GM19467 (cell line): ENCODE results near the gene USP6NL.

Experiments used
- ATAC-seq: cut with Tn5 transposase; IDR thresholded peaks from one replicate; pipeline ENCODE4 v1.9.1; 2021; ENCODE audit warnings: mild to moderate bottlenecking, moderate library complexity; ENCODE audit not compliant: unreplicated experiment

Gene USP6NL

DNA sequence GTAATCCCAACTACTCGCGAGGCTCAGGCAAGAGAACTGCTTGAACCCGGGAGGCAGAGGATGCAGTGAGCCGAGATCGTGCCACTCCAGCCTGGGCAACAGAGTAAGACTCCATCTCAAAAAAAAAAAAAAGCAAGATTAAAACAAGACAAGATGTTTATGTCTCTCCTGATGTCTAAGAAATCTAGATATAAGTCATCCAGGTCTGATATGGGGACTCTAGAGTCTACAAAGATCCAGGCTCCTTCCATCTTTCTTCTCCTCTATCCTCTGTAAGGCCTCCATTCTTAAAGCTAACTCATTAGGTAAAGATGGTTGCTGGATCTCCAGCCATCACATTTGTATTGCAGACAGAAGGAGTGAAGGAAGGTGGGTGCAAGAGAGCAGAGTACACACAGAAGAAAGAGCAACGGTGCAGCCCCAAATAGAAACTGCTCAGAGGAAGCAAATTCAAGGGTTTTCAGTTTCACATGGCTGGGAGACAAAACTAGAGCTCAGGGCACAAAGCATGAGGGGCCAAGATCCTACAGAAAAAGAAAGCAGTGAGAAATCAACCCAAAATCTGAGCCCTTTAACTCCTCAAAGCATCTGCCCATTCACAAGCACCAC lies 57.6 kb downstream of the USP6NL start:
- peak; percentile 85 for ATAC-seq

DNA sequence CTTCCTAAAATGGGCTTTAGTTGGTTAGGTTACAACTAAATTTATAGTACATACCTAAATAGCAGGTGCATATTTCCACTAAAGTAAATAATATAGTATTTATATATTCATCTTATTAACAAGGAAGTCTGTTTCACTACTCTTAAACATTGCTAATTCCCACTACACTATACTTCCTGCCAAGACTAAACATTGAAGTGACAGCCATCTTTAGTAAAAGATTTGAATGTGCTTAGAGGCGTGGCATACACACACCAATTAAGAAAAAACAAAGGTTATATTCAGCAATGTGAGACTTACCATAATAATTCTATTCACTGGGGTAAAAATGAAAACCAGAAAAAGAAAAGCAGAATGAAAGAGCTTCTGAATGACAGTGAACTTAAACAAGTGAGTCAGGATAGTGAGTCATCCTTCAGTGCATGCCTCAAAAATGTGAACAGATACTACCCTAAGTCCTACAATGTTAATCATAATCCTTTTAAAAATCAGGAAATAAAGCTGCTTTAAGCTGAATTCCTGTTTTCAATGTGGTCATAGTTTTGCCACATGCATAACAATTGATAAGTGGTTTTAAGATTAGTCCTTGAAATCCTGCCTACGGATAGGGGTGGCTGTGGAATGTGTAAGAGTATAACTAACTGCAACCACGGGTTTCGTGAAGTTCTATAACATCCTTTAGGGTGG lies 59.4 kb downstream of the USP6NL start:
- no peak for ATAC-seq

DNA sequence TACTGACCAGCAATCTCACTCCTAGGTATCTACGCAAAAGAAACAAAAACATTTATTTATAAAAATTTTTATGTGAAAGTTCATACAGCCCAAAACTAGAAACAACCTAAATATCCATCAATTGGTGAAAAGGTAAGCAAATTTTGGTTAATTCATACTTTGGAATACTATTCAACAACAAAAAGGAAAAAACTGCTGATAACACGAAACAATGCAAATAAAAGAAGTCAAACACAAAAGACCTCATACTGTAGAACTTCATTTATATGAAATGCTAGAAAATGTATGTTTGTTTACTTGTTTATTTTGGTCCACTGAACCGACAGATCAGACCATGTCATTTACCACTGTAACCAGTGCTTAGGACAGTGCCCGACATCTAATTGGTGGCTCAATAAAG lies 60.3 kb downstream of the USP6NL start:
- ATAC-seq: no peak

DNA sequence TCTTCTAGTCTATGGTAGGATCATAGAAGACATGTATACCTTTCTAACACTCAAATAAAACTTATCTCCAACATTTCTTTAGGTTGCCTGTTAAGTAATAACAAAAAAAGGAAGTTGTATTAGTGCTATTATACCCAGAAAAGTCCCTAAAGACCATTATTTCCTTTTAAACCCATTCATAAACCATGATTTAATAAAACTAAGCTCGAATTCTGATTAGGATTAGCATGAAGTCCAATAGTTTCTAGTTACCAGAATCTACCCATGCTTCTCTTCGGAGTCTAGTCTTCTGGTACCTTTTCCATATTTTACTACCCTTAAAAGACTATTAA lies 62.7 kb downstream of the USP6NL start:
- no peak for ATAC-seq

DNA sequence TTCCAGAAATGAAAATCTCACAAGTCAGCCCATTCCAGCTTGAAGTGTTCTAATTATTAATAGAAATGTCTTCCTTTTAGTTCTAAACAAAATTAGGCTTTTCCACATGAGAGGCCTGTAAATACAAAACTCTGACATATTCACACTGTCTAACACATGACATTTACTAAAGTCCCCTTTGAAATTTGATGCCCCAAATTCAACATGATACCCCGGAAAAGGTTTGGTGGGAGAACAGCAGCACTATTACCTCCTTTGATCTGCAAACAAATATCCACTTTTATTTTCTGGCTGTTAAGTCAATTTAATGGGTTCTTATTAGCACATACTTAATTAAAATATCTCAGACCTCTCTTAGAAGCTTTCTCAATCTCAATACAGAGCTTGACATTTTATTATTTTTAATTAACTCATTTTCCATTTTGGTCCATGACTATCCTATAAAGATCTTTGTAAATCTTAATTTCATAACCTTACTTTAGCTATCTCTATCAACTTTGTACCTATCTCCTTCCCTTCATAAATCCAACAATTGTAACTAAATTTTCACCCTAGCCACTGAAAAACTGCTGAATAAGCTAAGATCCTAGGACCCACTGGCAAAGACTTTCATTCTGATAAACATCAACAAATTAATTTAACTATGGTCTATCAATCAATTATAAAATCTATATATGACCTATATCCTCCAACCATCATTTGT lies 63.2 kb downstream of the USP6NL start:
- ATAC-seq: no peak

DNA sequence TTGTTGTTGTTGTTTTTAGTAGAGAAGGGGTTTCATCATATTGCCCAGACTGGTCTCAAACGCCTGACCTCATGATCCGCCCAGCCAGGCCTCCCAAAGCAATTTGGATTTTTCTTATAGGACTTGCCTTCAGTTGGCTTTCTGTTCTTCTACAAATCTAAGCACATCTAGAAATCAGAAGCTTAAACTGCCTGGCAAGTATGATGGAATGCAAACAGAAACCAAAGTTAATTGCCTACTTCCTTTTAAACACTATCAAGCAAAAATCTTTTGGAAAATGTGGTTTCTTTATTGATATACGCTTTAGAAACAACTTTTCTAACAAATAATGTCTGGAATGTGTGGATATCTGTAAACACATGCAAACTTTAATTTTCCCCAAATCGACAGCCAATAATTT lies 64.9 kb downstream of the USP6NL start:
- ATAC-seq: no peak

DNA sequence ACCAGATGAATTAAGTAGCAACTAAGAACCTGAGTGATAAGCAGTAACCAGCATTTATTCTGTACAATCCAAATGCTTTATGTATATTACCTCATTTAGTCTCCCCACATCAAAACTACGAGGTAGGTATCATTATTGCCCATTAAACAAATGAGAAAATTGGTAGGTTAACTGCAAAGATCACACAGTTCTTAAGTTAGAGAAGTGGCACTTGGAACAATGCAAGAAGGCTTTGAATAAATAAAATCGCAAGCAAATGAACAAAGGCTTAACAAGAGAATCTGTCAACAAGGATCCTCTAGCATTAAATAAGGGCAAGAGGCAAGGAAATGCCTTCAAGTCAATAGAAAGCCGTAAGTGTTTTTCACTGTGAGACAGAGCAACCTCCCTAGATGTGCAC lies 70.2 kb downstream of the USP6NL start:
- ATAC-seq: no peak

DNA sequence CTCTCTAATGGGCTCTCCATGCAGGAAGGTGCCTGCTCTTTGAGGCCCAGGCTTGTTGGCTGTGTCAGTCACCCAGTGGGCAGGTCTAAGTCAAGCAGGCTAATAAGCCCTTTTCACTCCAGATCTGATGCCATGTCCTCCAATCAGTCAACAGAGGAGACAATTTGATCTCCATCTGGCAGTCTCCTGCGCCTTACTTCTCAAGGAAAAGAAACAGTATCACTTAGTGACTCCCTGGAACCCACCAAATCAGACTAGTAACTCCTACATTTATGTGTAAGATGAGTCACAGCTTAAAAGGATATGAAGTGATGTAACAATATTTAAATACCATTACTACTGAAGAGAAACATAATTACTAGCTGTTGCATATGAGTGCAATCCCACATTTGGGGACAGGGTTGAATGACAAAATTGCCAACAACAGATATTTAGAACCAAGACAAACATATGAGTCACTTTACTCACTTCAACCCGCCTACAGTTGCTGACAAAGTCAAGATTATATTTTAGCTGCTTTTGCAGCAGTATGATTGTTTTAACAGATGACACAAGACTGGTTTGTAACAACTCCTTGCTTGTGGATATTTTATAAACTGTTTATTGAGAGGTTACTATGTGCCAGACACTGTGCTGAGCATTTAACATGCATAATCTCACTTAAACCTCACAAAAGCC lies 72.1 kb downstream of the USP6NL start:
- ATAC-seq: no peak

DNA sequence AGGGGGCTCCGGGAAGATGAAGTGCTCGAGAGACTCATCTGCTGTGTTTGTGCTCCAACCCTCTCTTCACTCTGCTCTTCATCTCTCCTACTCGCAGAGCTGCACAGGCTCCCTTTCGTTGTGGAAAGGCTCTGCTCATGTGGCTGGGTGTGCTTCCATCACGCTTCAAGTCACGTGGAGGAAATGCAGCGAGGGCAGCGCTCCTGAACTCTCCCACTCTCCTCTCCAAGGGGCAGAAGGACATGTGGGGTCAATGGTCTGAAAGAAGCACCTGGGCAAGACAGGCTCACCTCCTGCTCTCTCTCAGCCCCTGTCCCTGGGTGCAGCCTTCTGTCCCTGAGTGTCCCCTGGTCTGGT lies 72.6 kb downstream of the USP6NL start:
- no peak for ATAC-seq

DNA sequence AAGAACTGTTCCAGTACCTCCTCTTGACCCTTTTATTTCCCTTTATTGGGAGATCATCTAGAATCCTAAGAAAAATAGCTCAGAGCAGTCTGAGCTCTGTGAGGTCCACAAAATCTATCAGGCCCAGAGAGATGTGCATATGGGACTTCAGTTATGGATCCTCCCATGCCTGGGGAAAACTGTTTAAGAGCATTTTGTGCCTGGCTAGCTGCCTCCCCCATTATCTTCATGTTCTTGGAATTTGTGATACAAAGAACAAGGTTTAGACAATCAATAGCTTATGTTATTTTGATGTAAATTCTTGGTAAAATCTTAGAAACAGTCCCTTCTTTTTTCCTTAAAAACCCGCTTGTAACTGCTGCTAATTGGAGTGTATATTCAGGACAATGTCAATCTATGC lies 75.2 kb downstream of the USP6NL start:
- no peak for ATAC-seq

DNA sequence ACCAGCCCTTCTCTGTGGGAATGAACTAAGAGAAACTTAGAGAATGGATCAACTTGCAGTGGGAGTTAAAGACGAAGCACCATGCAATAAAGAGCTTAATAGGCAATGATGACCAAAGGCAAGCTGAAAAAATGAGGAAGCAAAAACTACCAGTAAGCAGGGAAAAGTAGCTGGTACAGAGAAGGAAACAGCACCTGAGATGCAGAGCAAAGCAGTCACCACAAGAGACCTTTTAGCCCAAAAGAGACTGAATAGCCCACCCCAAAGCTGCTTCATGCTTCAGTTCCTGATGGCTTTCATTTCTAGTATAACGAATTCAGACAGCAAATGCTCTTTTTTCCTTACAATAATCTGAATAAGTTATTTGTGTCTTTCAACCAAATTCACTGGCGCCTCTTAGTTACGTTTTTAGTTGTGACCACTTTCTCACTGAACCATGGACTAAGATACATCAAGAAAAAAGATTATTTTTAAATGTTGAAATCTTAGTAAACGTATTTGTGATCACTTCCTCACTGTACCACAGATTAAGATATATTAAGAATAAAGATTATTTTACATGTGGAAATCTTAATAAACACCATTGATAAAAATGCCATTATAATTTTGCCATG lies 76.0 kb downstream of the USP6NL start:
- no peak for ATAC-seq

DNA sequence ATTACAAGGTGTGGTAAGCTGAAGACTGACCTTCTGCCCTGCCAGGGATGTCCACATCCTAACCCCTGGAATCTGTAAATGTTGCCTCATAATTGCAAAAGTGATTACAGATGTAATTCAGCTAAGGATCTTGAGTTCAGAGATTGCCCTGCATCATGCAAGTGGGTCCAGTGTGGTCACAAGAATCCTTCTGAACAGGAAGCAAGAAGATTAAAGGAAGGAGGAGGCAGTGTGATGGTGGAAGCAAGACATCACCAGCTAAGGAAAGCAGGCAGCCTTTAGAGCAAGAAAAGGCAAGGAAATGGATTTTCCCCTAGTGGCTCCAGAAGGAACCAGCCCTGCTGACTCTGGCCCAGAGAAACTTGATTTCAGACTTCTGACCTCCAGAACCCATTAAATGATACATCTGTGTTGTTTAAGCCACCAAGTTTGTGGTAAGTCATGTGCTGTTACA lies 78.1 kb downstream of the USP6NL start:
- ATAC-seq: no peak

DNA sequence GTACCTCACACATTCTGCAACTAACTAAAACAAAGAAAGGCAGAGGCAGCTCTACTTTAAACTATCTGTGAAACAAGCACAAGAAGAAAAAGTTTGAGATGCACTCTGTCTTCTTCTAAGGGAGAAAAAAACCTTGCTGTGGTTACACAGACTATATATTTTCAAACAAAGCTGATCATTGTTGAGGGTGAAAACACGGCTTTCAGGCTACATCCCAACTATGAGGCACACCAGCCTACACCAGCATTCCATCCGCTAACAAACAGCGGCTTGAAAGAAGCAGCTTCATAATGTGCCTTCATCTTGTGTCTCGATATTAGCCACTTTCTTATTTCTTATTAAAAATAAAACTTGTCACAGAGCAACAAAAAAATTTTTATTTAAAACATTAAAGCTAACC lies 79.1 kb downstream of the USP6NL start:
- no peak for ATAC-seq

DNA sequence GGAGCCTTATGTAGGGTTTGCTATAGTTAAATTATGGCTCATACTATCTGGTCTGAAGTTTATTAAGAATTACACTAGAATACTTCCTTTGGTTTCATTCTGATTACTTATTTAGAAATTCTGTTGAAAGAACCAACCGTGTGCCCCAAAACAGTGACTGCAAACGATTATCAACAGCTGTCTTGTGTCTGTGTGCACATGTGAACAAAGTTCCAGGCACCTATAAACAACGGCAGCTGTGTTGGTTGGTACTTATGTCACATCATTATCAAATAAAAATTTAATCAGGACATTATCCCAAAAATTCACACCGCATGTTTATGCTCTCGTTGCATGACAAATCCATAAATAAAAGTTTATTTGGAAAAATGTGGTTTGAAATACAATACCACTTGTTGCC lies 80.6 kb downstream of the USP6NL start:
- no peak for ATAC-seq

DNA sequence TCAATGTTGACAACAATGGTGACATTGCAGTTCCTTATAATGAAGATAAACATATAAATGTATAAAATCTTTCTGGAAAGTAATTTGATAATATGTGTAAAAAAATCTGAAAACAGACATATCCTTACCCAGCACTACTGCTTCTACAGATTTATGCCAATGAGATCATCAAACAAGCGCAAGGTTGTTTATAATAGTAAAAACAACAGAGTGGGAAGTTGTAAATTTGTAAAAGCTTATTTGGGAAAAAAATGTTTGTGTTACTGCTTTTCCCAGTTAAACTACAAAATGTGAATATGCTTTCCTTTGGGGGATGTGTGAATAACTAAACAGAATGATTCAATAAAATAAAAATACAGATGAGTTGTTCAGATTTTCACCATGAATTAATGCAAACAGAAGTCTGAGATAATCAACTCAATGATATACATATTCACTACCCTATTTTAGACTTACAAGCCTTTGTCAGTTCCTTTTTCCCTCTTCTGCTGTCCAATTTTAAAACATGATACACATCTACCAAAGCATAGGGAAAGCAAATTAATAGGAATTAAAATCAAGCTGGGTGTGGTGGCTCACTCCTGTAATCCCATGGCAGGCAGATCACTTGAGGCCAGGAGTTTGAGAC lies 82.1 kb downstream of the USP6NL start:
- no peak for ATAC-seq

DNA sequence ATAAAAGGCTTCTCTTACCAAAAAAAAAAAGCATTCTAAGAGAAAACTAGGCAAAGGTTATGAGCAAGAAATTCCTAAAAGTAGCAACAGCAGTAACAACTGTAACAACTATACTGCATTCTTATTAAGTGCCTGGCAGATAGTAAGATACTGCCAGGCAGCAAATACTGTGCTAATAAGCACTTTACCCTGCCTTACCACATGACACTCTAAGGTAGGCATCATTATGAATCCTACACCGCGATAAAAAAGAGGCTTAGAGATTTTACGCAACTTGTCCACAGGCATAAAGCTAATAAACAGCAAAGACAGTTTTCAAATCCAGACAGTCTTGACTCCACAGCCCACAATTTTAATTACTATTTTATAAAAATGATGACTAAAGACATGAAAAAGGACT lies 83.2 kb downstream of the USP6NL start:
- ATAC-seq: no peak

DNA sequence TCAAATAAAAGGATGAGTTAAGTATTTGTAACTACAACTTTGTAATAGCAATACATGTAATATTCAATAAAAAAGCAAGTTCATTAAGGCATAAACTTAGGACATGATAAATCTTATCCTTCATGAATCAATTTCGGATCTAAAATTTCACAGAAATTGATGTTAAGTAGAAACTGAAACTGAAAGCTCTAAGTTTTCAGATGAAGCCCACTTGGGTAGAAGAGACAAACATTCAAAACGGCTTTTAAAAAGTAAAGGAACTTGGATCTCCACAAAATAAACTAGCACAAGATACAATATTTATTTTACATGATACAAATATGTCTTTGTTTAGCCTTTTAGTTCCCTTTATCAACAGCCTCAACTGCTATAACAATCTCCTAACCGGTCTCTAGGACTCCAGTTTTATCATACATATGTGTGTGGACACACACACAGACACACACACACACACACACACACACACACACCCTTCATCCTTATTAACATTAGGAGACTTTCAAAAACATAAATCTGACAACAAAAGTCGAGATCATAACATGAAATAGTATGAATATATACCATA lies 83.7 kb downstream of the USP6NL start:
- ATAC-seq: no peak

DNA sequence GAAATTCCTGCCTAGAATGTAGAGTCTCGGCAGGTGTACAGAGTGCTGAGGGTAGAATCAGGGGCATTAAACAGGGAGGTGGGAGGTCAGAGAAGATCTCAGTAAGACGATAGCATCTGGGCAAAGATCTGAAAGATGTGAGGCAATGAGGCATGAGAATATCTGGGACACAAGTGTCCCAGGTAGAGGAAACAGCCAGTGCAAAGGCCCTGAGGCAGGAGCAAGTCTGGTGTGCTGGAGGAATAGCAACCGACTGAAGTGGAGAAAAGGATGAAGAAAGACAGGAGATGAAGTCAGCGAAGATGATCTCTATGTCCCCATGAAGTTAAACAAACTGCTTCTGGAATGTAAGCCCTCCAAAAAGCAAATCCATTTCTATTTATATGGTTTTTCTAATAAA lies 84.4 kb downstream of the USP6NL start:
- no peak for ATAC-seq

DNA sequence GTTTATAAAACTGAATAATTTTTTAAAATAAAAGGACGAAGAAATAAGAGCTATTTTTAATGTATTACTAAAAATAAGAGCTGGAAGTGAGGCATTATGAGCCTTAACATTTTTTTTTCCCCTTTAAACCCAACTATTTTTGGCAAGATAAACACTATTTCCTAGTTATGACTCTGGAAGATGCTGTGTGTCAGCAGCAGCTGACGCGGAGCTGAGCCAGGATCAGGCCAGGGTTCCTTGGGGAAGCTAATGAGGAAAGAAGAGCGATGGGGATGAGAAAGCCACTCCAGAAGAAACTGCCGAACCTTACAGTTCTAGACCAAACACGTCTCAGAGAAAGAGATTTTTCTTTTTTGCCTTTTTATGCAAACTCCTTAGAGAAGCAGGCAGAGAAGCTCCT lies 85.9 kb downstream of the USP6NL start:
- ATAC-seq: no peak

DNA sequence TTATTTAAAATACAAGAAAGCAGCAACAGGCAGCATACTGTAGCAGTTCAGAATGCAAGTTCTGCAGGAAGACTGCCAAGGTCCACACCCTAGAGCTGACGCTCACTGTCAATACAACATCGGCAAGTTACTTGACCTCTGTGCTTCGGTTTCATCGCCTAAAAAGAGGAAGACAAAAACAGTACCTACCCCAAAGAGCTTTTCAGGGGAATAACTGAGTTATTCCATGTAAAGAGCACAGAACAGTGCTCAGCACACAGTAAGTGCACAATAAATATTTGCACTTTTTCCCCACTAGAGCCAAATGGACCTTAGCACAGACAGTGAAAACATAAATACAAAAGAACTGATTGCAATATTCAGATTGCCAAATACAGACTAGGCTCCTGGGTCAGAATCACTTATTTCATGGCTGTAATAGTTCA lies 88.6 kb downstream of the USP6NL start:
- ATAC-seq: no peak

DNA sequence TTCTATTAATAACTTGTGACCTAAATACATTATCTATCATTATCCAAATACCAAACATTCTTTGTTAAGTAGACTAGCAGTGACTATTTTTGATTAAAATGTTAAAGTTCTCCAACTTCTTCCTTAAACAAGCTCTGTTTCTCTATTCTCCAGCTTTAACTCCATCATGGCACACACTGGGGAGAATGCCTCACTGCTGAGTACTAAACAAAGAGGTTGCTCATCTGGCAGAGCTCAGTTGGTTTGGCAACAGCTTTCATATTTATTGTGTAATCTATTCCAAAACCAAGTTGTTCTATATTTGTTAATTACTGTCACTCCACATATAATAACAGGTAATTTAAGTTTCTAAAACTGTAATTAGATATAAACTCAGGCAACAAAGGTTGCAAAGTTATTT lies 89.6 kb downstream of the USP6NL start:
- ATAC-seq: no peak
